ENCODE data around the gene PDF.
"Not testable (repeated sequence)": the region's sequence is repeated elsewhere in the genome, so short reads cannot be mapped to it uniquely, and the experiment has no call there.

Gene PDF

DNA sequence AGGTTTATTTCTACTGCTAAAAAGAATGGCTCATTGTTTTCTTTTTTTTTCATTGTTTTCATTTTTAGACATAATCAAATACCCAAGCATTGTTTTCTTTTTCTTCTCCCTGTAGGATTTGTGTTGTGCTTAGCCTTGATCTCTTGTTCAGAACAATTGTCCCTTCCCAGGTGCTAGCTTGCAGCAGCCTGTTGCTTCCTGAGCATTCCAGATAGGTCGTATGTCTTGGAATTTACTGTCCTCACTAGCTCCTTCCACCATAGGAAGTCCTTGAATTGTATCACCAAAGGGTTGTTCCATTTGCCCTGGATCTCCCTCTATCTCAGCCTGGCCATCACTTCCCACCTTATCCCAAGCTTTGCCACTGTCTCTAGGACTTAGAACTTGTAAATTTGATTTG, 29.2 kb downstream of the PDF start:
- TF ChIP-seq, protein P1, sequence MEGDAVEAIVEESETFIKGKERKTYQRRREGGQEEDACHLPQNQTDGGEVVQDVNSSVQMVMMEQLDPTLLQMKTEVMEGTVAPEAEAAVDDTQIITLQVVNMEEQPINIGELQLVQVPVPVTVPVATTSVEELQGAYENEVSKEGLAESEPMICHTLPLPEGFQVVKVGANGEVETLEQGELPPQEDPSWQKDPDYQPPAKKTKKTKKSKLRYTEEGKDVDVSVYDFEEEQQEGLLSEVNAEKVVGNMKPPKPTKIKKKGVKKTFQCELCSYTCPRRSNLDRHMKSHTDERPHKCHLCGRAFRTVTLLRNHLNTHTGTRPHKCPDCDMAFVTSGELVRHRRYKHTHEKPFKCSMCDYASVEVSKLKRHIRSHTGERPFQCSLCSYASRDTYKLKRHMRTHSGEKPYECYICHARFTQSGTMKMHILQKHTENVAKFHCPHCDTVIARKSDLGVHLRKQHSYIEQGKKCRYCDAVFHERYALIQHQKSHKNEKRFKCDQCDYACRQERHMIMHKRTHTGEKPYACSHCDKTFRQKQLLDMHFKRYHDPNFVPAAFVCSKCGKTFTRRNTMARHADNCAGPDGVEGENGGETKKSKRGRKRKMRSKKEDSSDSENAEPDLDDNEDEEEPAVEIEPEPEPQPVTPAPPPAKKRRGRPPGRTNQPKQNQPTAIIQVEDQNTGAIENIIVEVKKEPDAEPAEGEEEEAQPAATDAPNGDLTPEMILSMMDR (IDR thresholded peaks at IDR 0.05), result no peak
- no peak overlapping the region for H3K27ac ChIP-seq
- DNase-seq (ENCODE audit: low spot score), result no peak
- H3K4me3 ChIP-seq, result no peak overlapping the region

DNA sequence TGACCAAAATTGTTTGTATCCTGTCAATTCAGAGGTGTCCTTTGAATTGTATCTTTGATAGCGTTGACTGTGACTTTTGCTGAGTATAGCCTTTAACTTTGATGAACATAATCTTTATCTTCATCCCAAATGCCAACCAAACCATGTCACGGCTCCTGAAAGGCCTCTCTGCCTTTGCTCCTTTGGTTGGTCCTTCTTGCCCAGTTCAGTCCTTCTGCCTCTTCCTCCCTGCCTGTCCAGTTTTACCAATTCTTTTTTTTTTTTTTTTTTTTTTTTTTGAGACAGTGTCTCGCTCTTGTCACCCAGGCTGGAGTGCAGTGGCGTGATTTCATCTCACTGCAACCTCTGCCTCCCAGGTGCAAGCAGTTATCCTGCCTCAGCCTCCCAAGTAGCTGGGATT, 32.1 kb downstream of the PDF start:
- TF ChIP-seq, protein P1 (IDR thresholded peaks at IDR 0.05), result no peak
- DNase-seq (ENCODE audit: low spot score), result no peak
- Histone ChIP-seq H3K27ac (no peak overlapping the region), H3K4me3 (no peak overlapping the region)

DNA sequence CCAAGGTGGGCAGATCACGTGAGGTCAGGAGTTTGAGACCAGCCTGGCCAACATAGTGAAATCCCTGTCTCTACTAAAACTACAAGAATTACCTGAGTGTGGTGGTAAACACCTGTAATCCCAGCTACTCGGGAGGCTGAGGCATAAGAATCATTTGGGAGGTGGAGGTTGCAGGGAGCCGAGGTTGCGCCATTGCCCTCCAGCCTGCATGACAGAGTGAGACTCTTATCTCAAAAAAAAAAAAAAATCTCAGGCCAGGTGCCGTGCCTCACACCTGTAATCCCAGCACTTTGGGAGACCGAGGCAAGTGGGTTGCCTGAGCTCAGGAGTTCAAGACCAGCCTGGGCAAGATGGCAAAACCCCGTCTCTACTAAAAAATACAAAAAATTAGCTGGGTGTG, 33.6 kb downstream of the PDF start:
- not testable (repeated sequence) for DNase-seq (ENCODE audit: low spot score); H3K4me3 ChIP-seq; H3K27ac ChIP-seq

DNA sequence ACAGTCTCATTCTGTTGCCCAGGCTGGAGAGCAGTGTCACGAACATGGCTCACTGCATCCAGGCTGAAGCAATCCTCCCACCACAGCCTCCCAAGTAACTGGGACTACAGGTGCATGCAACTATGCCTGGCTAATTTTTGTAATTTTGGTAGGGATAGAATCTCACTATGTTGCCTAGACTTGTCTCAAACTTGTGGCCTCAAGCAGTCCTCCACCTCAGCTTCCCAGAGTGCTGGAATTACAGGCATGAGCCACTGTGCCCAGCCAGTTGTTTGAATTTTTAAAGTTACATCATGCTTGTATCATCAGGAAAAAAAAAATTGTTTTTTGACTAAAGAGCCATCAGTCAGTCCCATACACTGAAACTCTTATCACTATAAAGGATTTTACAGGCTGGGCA, 36.3 kb downstream of the PDF start:
- TF ChIP-seq, protein P1 (IDR thresholded peaks at IDR 0.05), result no peak
- Histone ChIP-seq H3K4me3 (no peak overlapping the region), H3K27ac (no peak overlapping the region)
- no peak for DNase-seq (ENCODE audit: low spot score)

DNA sequence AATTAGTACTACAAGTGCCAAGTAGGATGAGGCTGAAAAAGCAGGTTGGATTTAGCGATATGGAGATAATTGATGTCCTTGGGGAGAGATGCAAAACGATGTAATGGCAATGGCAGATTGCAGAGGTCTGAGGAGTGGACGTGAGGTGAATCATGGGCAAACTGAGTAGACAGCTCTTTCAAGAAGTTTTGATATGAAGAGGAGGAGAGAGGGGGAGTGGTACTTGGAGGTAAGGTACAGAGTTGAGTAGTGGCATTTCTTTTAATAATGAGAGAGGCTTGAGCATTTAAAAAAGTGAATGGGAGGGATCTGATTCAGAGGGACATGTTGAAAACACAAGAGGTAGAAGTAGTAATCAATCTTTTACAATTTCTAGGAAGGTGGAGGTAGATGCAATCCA, 37.0 kb downstream of the PDF start:
- no peak for DNase-seq (ENCODE audit: low spot score)
- TF ChIP-seq, protein P1 (IDR thresholded peaks at IDR 0.05), result no peak
- no peak overlapping the region for H3K27ac ChIP-seq

DNA sequence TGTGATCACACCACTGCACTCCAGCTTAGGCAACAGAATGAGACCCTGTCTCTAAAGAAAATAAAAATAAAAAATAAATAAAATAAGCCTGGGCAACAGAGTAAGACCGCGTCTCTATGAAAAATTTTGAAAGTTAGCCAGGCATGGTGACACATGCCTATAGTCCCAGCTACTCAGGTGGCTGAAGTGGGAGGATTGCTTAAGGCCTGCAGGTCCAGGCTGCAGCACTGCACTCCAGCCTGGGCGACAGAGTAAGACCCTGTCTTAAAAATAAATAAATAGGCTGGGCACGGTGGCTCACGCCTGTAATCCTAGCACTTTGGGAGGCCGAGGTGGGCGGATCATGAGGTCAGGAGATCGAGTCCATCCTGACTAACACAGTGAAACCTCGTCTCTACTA, 38.7 kb downstream of the PDF start:
- not testable (repeated sequence) for DNase-seq (ENCODE audit: low spot score); H3K4me3 ChIP-seq; H3K27ac ChIP-seq

More for the DNA sequence above, 37.0 kb downstream of the PDF start:
- no peak overlapping the region for H3K4me3 ChIP-seq

GRCh38 chr16:69286941-69287713, 43.3 kb downstream of the PDF start:
- TF ChIP-seq, protein P1 (IDR thresholded peaks at IDR 0.05), result peak; percentile 44
- H3K4me3 ChIP-seq, result no peak overlapping the region
- H3K27ac ChIP-seq, result peak overlapping the region; percentile 8 to 67
- peak; percentile 83 for DNase-seq (ENCODE audit: low spot score)

DNA sequence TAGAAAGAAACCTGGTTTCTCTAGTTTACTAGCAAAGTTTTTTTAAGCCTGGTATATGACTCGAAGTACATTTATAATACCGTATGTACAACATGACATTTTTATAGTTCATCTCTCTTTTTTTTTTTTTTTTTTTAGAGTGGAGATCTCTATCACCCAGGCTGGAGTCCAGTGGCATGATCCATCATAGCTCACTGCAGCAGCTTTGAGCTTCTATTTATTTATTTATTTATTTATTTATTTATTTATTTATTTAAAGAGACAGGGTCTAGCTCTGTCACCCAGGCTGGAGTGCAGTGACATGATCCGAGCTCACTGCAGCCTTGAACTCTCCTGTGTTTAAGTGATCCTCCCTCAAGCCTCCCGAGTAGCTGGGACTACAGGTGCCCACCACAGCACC, 45.1 kb downstream of the PDF start:
- TF ChIP-seq, protein P1 (IDR thresholded peaks at IDR 0.05), result no peak
- DNase-seq (ENCODE audit: low spot score), result no peak
- H3K4me3 ChIP-seq, result no peak overlapping the region
- H3K27ac ChIP-seq, result no peak overlapping the region

Data from coronary artery (tissue), 2 donors.